Pancreas (tissue), 10 donors: ENCODE results near the gene P2RY13. TPM values are rescaled to one million over a fixed set of nuclear protein-coding genes. Genes with fewer than 3 reads are reported as not detected.

ENCODE experiments used
- ATAC-seq, 4 donors: fragments of 200-7000 bp; cut with Tn5 transposase; one replicate each; pipeline versions ENCODE4 v1.8.0 to v1.9.1; 2020; ENCODE audit warnings: mild to moderate bottlenecking in 4 of 4, moderate library complexity in 4 of 4
- DNase-seq, 6 donors: peaks; one replicate each; pipeline ENCODE4 v3.0.0-alpha.2; 2020
- FAIRE-seq: peaks from 2 replicates; lab custom pipeline; 2012; peaks lifted over from hg19 to GRCh38; lab: Jason Lieb, UNC
- H3K27ac ChIP-seq, 4 donors: fragments of 200-600 bp; sonication (generic); 1 replicate in 3 of 4; 2 replicates in 1 of 4; pipeline versions ENCODE4 v1.5.0 to v1.8.0; 2020
- H3K27me3 ChIP-seq, 4 donors: fragments of 200-600 bp; one replicate each; pipeline ENCODE4 v1.8.0; 2021
- H3K36me3 ChIP-seq, 3 donors: fragments of 200-600 bp; sonication (generic) in 1 of 3; one replicate each; pipeline versions ENCODE4 v1.5.0 to v1.8.0; 2020 to 2021
- H3K4me1 ChIP-seq, 3 donors: fragments of 200-600 bp; one replicate each; pipeline ENCODE4 v1.8.0; 2021
- H3K4me3 ChIP-seq, 4 donors: fragments of 200-600 bp; sonication (generic) in 2 of 4; one replicate each; pipeline versions ENCODE4 v1.5.0 to v1.8.0; 2020 to 2021
- H3K9me3 ChIP-seq, 4 donors: fragments of 200-600 bp; one replicate each; pipeline ENCODE4 v1.8.0; 2021
- WGBS, 2 donors: extraction: QIAGEN DNeasy Blood & Tissue Kit; methylation state at CpG; one replicate each; pipeline ENCODE4 v1.1.7; 2013; 5-methylcytosine and 5-hydroxymethylcytosine counted together
- intact Hi-C, 3 donors: fragments of 100-400 bp; cut with DNase I; formaldehyde crosslinking; loops; one replicate each; pipeline versions ENCODE4 v1.11.1 to v1.14.2; 2022
- polyA plus RNA-seq, 2 donors: library from polyadenylated mRNA; stranded (reverse); fragments of 200-250 nt; gene quantifications; one replicate each; pipeline ENCODE4 v1.2.3, GENCODE V29; 2013
- total RNA-seq, 6 donors: library from RNA; stranded (reverse); fragmentation: NEBNext Ultra II Directional in 4 of 6; extraction: Animal tissue kit (Norgen Biotek cat#: 25700) in 4 of 6; gene quantifications; one replicate each; pipeline versions ENCODE4 v1.2.1 to v1.2.4, GENCODE V29; 2021 to 2023
- TF ChIP-seq, protein P1 (sequence below), 4 donors: fragments of 200-600 bp; sonication (generic) in 3 of 4; IDR thresholded peaks; one replicate each; pipeline versions ENCODE4 v1.5.0 to v1.8.0; 2021; ENCODE audit warnings: antibody characterized with exemption in 4 of 4
- donor health status: healthy with polysubstance abuse.
- donor health status: DM: no; HTN: no; CAD: no; lungs with moderate emphysema.
- donor health status: DM: no; HTN: no; CAD: no.
- donor health status: control.
- donor health status: control.
- donor health status: Bipolar disorder and iron deficiency.
- donor health status: DM: yes; HTN: yes; CAD: no.
- donor health status: DM: no; HTN: no; CAD: no.
- donor health status: DM: no; HTN: no; CAD: no.
- donor health status: DM: yes; HTN: yes; CAD: no.

Gene P2RY13
- total and polyA plus RNA-seq, 8 donors = 0.08 to 1.9 (median 0.23) TPM

- no peaks in the 10 kb centered on the region for H3K4me1 ChIP-seq
- ATAC-seq (no peak), DNase-seq (no peak), FAIRE-seq (no peak)
- H3K36me3 ChIP-seq = no peaks in the 10 kb centered on the region
- no peak overlapping the region for H3K27ac ChIP-seq
- no peaks in the 10 kb centered on the region for H3K27me3 ChIP-seq
- WGBS, 2 donors = 69 to 73% methylated on average over 3 of the region's 3 CpGs
- H3K9me3 ChIP-seq = no peaks in the 10 kb centered on the region
- intact Hi-C loops = no loop called here
- TF ChIP-seq, protein P1, sequence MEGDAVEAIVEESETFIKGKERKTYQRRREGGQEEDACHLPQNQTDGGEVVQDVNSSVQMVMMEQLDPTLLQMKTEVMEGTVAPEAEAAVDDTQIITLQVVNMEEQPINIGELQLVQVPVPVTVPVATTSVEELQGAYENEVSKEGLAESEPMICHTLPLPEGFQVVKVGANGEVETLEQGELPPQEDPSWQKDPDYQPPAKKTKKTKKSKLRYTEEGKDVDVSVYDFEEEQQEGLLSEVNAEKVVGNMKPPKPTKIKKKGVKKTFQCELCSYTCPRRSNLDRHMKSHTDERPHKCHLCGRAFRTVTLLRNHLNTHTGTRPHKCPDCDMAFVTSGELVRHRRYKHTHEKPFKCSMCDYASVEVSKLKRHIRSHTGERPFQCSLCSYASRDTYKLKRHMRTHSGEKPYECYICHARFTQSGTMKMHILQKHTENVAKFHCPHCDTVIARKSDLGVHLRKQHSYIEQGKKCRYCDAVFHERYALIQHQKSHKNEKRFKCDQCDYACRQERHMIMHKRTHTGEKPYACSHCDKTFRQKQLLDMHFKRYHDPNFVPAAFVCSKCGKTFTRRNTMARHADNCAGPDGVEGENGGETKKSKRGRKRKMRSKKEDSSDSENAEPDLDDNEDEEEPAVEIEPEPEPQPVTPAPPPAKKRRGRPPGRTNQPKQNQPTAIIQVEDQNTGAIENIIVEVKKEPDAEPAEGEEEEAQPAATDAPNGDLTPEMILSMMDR (IDR thresholded peaks at IDR 0.05) = no peak
- no peak overlapping the region for H3K4me3 ChIP-seq
Observed at GRCh38 chr3:151366993-151367392, 37.6 kb upstream of the P2RY13 start.

DNA sequence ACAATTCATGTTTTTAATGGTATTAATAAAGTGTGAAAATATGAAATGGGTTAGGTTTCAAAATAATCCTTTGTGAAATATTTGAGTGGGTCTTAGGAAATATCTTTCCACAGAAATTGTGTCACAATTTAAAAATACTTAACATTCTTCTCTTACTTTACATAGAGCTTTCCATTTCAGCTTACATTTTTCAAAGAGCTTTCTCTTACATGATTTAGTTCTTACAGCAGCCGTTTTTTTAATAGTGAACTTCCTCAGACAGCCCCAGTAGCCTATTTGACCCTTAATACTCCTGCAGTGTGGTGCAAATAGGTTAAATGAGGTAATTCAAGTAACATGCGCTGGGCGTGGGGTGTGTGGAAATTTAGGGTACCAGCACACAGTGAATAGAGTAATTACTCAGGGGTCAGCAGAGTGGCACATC, 33.4 kb upstream of the P2RY13 start:
- H3K4me1 ChIP-seq = no peaks in the 10 kb centered on the region
- ATAC-seq (peak in 1 of 4 donors; percentile 18), DNase-seq (no peak), FAIRE-seq (no peak)
- WGBS, 2 donors = 63 to 78% methylated on average over 3 of the region's 3 CpGs
- H3K27me3 ChIP-seq = no peaks in the 10 kb centered on the region
- H3K4me3 ChIP-seq = no peak overlapping the region
- no peaks in the 10 kb centered on the region for H3K36me3 ChIP-seq
- no peaks in the 10 kb centered on the region for H3K9me3 ChIP-seq
- intact Hi-C loops = no loop called here
- H3K27ac ChIP-seq = no peak overlapping the region
- TF ChIP-seq, protein P1 (IDR thresholded peaks at IDR 0.05) = no peak

- 59 to 71% methylated on average over 2 of the region's 2 CpGs for WGBS, 2 donors
- Histone ChIP-seq H3K4me3 (no peak overlapping the region), H3K27me3 (no peaks in the 10 kb centered on the region), H3K4me1 (peaks cover 0 to 10% (median 8%) of the 10 kb centered on the region in 3 donors), H3K27ac (no peak overlapping the region), H3K9me3 (no peaks in the 10 kb centered on the region), H3K36me3 (no peaks in the 10 kb centered on the region)
- no peak for ATAC-seq
- intact Hi-C loops = no loop called here
- no peak for FAIRE-seq
- TF ChIP-seq, protein P1 (IDR thresholded peaks at IDR 0.05) = no peak
- no peak for DNase-seq
Observed at GRCh38 chr3:151357463-151357850, 28.1 kb upstream of the P2RY13 start.

DNA sequence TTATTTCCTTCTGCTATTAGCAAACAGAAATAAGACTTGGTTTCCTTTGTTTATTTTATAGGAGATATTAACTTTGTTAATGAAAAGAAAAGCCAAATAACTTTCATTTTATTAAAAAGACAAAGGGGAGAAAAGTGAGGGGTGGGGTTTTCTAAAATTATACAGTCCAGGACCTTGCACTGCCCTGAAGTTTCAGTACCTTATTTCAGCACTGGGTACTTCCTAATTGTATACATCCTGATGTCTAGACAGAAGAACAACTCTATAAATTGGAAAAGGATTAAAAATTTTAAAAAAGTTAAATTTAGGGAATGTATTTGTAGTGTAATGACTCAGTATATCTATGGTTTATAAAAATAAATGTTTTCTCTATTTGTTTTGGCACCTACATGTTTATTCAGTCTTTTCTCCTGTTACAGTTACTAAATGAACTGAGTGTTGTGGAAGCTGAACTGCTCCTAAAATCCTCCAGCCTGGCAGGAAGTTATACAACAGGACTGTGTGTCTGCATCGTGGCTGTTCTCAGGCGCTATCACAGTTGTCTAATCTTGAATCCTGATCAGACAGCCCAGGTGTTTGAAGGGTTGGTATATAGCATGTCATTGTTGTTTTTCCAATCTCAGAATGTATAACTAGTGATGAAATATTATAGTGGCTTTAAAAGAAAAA, 27.6 kb upstream of the P2RY13 start:
- intact Hi-C loops = no loop called here
- TF ChIP-seq, protein P1 (IDR thresholded peaks at IDR 0.05) = no peak
- Histone ChIP-seq H3K27ac (no peak overlapping the region), H3K36me3 (no peaks in the 10 kb centered on the region), H3K4me3 (no peak overlapping the region), H3K9me3 (no peaks in the 10 kb centered on the region), H3K4me1 (peaks cover 0 to 10% (median 8%) of the 10 kb centered on the region in 3 donors), H3K27me3 (no peaks in the 10 kb centered on the region)
- ATAC-seq (peak in 2 of 4 donors; percentile 29 to 37), FAIRE-seq (no peak), DNase-seq (no peak)
- WGBS, 2 donors = 17 to 28% methylated on average over 2 of the region's 2 CpGs

GRCh38 chr3:151351648-151352047, 22.3 kb upstream of the P2RY13 start:
- H3K27ac ChIP-seq = no peak overlapping the region
- TF ChIP-seq, protein P1 (IDR thresholded peaks at IDR 0.05) = no peak
- H3K4me3 ChIP-seq = no peak overlapping the region
- intact Hi-C loops = no loop called here
- WGBS, 2 donors = 77 to 80% methylated on average over 4 of the region's 4 CpGs
- FAIRE-seq (no peak), DNase-seq (no peak), ATAC-seq (peak in 1 of 4 donors; percentile 47)
- no peaks in the 10 kb centered on the region for H3K9me3 ChIP-seq
- no peaks in the 10 kb centered on the region for H3K27me3 ChIP-seq
- H3K4me1 ChIP-seq = peaks cover 0 to under 1% (median 0%) of the 10 kb centered on the region in 3 donors
- no peaks in the 10 kb centered on the region for H3K36me3 ChIP-seq
